Heart left ventricle (tissue), 16 donors: ENCODE results near the gene MRPS6. TPM values are rescaled to one million over a fixed set of nuclear protein-coding genes. Genes with fewer than 3 reads are reported as not detected.

ENCODE experiments used
- ATAC-seq, 4 donors: fragments of 200-7000 bp; cut with Tn5 transposase; one replicate each; pipeline ENCODE4 v1.9.1; 2020 to 2022; ENCODE audit warnings: moderate library complexity in 4 of 4, mild to moderate bottlenecking in 3 of 4, moderate number of reproducible peaks in 1 of 4
- DNase-seq, 5 donors: peaks; one replicate each; pipeline ENCODE4 v3.0.0-alpha.2; 2020
- H3K27ac ChIP-seq, 12 donors: fragments of 200-600 bp; sonication (generic) in 4 of 12; one replicate each; pipeline versions ENCODE4 v1.5.0 to v1.8.0; 2016 to 2022; ENCODE audit warnings: mild to moderate bottlenecking in 2 of 12
- H3K27me3 ChIP-seq, 9 donors: fragments of 200-600 bp; sonication (generic) in 2 of 9; one replicate each; pipeline versions ENCODE4 v1.5.1 to v1.8.0; 2016 to 2022; ENCODE audit warnings: mild to moderate bottlenecking in 3 of 9
- H3K36me3 ChIP-seq, 9 donors: fragments of 200-600 bp; sonication (generic) in 2 of 9; one replicate each; pipeline versions ENCODE4 v1.5.0 to v1.8.0; 2018 to 2022; ENCODE audit warnings: mild to moderate bottlenecking in 2 of 9
- H3K4me1 ChIP-seq, 12 donors: fragments of 200-600 bp; sonication (generic) in 4 of 12; one replicate each; pipeline versions ENCODE4 v1.5.0 to v1.8.0; 2016 to 2022; ENCODE audit warnings: mild to moderate bottlenecking in 3 of 12
- H3K4me3 ChIP-seq, 12 donors: fragments of 200-600 bp; sonication (generic) in 4 of 12; one replicate each; pipeline versions ENCODE4 v1.5.0 to v1.8.0; 2017 to 2022; ENCODE audit warnings: mild to moderate bottlenecking in 9 of 12, moderate library complexity in 4 of 12
- H3K9me3 ChIP-seq, 12 donors: fragments of 200-600 bp; sonication (generic) in 4 of 12; one replicate each; pipeline versions ENCODE4 v1.5.0 to v1.8.0; 2016 to 2022; ENCODE audit warnings: mild to moderate bottlenecking in 1 of 12
- POLR2A ChIP-seq, 2 donors: fragments of 450-650 bp; IDR thresholded peaks; one replicate each; pipeline ENCODE4 v1.6.1; 2017; ENCODE audit warnings: antibody characterized with exemption in 2 of 2, mild to moderate bottlenecking in 2 of 2, moderate library complexity in 2 of 2
- WGBS, 4 donors: extraction: QIAGEN DNeasy Blood & Tissue Kit in 2 of 4; methylation state at CpG; one replicate each; pipeline versions ENCODE4 v1.1.5 to v1.1.7; 2013 to 2018; 5-methylcytosine and 5-hydroxymethylcytosine counted together
- intact Hi-C, 10 donors: fragments of 100-400 bp; cut with DNase I; formaldehyde crosslinking; loops; one replicate each; pipeline versions ENCODE4 v1.11.1 to v1.14.2; 2022
- polyA plus RNA-seq, 2 donors: library from polyadenylated mRNA; stranded (reverse); fragments of 200-250 nt; gene quantifications; one replicate each; pipeline ENCODE4 v1.2.3, GENCODE V29; 2013
- total RNA-seq, 9 donors: library from RNA; depleted of rRNA in 2 of 9; stranded (reverse); fragments of >200 nt in 2 of 9; fragmentation: NEBNext Ultra II Directional in 3 of 9; extraction: Animal tissue kit (Norgen Biotek cat#: 25700) in 3 of 9; gene quantifications; one replicate each; pipeline versions ENCODE4 v1.1.0 to v1.2.4, GENCODE V29; 2016 to 2023
- TF ChIP-seq, protein P1 (sequence below), 12 donors: fragments of 200-600 bp; sonication (generic) in 4 of 12; IDR thresholded peaks; one replicate each; pipeline versions ENCODE4 v1.5.0 to v1.8.0; 2018 to 2022; ENCODE audit warnings: antibody characterized with exemption in 12 of 12, mild to moderate bottlenecking in 5 of 12
- donor health status: ischemic (EF 13 %, LVEDD 7.1; RV severe dilation, severe dysfunction).
- donor health status: healthy with polysubstance abuse.
- donor health status: DM: no; HTN: yes; CAD: no.
- donor health status: DM: no; HTN: no; CAD: no.
- donor health status: ischemic (EF 25% LVEDD 6.9; RV normal size, moderate dysfunction).
- donor health status: ischemic (EF 25% LVEDD 5.7; RV mildly dilated, moderate dysfunction).
- donor health status: healthy.
- donor health status: DM: yes; HTN: yes; CAD: no.
- donor health status: ischemic (EF 35%, LVEDD 5.7; RV mildly dilated, moderate dysfunction).
- donor health status: nonischemic (EF 11% LVEDD 7.7; RV severe dilation, severe dysfunction).
- donor health status: DM: yes; HTN: yes; CAD: no.
- donor health status: PGD.
- donor health status: ischemic (EF 29% LVEDD 5.4; RV normal size, mild dysfunction).
- donor health status: nonischemic (EF 23%, LVEDD 6.1; RV moderate dilation, normal function).

Gene MRPS6
- total and polyA plus RNA-seq, 11 donors = 21.8 to 61.7 (median 44.6) TPM

DNA sequence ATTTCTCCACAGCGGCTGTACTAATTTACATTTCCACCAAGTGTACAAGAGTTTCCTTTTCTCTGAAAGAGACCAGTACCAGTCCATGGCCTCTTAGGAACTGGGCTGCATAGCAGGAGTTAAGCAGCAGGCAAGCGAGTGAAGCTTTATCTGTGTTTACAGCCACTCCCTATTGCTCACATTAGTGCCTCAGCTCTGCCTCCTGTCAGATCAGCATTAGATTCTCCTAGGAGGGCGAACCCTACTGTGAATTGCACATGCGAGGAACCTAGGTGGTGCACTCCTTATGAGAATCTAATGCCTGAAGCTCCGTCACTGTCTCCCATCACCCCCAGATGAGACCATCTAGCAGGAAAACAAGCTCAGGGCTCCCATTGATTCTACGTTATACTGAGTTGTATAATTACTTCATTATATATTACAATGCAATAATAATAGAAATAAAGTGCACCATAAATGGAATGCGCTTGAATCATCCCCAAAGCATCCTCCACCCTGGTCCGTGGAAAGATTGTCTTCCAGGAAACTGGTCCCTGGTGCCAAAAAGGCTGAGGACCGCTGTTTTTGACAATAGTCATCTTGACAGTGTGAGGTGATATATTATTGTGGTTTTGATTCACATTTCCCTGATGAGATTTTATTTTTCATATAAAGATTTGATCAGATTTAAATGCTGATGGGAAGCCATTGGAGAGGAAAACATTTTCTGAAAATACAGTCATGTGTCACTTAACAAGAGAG is 45.5 kb upstream of the MRPS6 start:
- no peak for TF ChIP-seq POLR2A (IDR thresholded peaks at IDR 0.05)
- TF ChIP-seq, protein P1, sequence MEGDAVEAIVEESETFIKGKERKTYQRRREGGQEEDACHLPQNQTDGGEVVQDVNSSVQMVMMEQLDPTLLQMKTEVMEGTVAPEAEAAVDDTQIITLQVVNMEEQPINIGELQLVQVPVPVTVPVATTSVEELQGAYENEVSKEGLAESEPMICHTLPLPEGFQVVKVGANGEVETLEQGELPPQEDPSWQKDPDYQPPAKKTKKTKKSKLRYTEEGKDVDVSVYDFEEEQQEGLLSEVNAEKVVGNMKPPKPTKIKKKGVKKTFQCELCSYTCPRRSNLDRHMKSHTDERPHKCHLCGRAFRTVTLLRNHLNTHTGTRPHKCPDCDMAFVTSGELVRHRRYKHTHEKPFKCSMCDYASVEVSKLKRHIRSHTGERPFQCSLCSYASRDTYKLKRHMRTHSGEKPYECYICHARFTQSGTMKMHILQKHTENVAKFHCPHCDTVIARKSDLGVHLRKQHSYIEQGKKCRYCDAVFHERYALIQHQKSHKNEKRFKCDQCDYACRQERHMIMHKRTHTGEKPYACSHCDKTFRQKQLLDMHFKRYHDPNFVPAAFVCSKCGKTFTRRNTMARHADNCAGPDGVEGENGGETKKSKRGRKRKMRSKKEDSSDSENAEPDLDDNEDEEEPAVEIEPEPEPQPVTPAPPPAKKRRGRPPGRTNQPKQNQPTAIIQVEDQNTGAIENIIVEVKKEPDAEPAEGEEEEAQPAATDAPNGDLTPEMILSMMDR (IDR thresholded peaks at IDR 0.05) = no peak
- Histone ChIP-seq H3K4me1 (peaks cover 0 to 22% (median 0%) of the 10 kb centered on the region in 12 donors), H3K27me3 (peaks cover 0 to 3% (median 0%) of the 10 kb centered on the region in 9 donors), H3K36me3 (no peaks in the 10 kb centered on the region), H3K27ac (no peak overlapping the region), H3K4me3 (no peak overlapping the region), H3K9me3 (peaks cover 0 to 10% (median 0%) of the 10 kb centered on the region in 12 donors)
- intact Hi-C loops = no loop called here
- ATAC-seq (no peak), DNase-seq (no peak)
- 60 to 77% (median 66%) methylated on average over 9 of the region's 9 CpGs for WGBS, 4 donors

DNA sequence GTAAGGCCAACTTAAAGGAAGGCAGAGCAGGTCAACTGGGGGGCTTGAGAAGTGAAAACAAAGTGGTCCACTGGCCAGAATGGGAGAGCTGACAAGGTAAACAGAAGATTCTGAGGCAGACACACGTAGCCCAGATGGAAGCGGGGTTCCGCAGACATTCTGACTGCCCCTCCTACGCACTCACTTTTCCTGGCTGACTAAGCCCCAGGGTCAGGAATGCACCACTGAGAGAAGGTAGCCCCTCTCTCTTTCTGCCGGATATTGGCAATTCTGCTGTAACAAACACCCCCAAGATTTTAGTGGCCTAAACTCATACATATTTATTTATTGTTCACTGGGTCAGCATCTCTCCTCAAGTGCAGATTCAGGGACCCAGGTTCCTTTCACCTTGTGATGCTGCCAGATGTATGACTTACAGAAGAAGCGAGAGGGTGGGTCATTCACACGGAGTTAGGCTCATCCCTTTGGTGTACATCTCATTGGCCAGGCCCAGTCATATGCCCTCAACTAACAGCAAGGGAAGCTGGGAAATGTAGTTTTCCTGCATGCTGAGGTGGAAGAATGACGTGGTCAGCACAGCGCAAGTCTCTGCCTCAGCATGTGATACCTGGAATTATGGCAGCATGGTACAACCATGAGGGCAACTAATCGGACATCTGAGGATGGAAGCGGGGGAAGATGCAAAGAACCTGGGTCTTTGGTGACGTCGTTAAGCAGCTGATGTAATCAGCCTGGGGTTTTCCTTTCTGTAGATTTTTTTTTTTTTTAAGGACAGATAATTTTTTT is 43.4 kb upstream of the MRPS6 start:
- 37 to 51% (median 48%) methylated on average over 13 of the region's 13 CpGs for WGBS, 4 donors
- DNase-seq = peak in 4 of 5 donors; percentile 25 to 50 (median 34)
- no peak overlapping the region for H3K27ac ChIP-seq

DNA sequence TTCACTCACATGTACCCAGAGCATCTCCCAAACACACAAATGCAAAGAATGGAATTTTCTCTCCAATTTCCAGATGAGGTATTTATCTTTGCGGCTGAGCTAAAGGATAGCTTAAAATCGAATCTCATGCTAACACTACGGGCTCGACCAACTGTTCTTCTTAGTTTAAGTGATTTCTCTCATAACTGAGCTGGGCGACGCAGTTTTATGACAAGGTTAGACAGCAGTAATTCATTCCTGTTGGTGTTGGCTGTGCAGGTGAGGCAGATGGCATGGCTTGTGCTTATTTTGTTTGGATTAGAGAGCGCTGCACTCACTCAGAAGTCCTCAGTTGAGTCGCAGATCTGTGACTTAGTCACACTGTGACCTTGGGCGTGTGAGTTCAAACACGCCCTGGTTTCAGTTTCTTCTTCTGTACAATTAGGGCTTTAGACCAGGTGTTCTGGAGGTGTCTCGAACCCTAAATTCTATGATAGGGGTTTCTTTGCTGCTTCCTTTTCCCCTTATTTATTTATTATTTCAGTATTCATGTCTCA is 41.5 kb upstream of the MRPS6 start:
- WGBS, 4 donors = 89 to 92% (median 91%) methylated on average over 11 of the region's 11 CpGs
- H3K27me3 ChIP-seq = peaks cover 0 to 3% (median 0%) of the 10 kb centered on the region in 9 donors
- peaks cover 0 to 8% (median 0%) of the 10 kb centered on the region in 12 donors for H3K9me3 ChIP-seq
- ATAC-seq = no peak
- H3K4me3 ChIP-seq = no peak overlapping the region
- H3K36me3 ChIP-seq = no peaks in the 10 kb centered on the region
- H3K27ac ChIP-seq = no peak overlapping the region
- TF ChIP-seq, protein P1 (IDR thresholded peaks at IDR 0.05) = no peak
- no peak for TF ChIP-seq POLR2A (IDR thresholded peaks at IDR 0.05)
- no peak for DNase-seq
- intact Hi-C loops = no loop called here
- peaks cover 0 to 7% (median 0%) of the 10 kb centered on the region in 12 donors for H3K4me1 ChIP-seq

More for the DNA sequence above, 43.4 kb upstream of the MRPS6 start:
- Histone ChIP-seq H3K4me3 (peak overlapping the region in 3 of 12 donors; percentile 0 to 20 (median 8)), H3K4me1 (peaks cover 0 to 14% (median 0%) of the 10 kb centered on the region in 12 donors), H3K9me3 (peaks cover 0 to 10% (median 0%) of the 10 kb centered on the region in 12 donors), H3K27me3 (peaks cover 0 to 3% (median 0%) of the 10 kb centered on the region in 9 donors), H3K36me3 (no peaks in the 10 kb centered on the region)
- peak; percentile 61 to 96 (median 88) for ATAC-seq
- intact Hi-C loops = no loop called here
- no peak for TF ChIP-seq POLR2A (IDR thresholded peaks at IDR 0.05)
- TF ChIP-seq, protein P1 (IDR thresholded peaks at IDR 0.05) = no peak
